ENCODE results near the gene GSN.

Gene GSN

DNA sequence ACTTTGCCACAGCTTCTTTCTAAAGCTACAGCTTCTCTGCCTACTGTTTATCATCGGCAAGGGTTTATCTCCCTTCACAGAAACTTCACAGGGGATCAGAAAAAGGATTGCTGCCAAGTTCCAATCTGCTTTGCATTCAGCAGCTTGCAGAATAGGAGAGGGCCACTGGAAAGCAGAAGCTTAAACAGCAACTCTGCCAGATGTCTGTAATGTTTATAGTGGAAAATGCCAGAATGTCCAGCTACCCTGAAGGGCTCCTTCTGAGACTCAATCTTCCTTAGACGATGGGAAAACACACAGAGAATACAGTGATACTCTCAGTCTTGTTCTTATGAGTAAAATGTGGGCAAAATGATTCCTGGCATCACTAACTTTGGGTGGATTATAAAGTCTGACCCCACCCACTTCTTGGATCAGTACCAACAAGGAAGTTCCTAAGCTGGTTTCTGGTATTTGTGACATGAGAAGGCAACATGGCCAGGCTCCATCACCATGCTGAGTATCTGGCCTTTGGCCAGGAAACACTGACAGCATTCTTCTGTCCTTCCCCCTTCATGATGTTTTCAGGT is 83.1 kb downstream of the GSN start:
- no peak for DNase-seq (ENCODE audit: low read depth in 2 of 2)

GRCh38 chr9:121353241-121354061 is 85.5 kb downstream of the GSN start:
- peak in 1 of 2 donors; percentile 29 for DNase-seq (ENCODE audit: low read depth in 2 of 2)

GRCh38 chr9:121354141-121354540 is 86.2 kb downstream of the GSN start:
- no peak for DNase-seq (ENCODE audit: low read depth in 2 of 2)

GRCh38 chr9:121354762-121355161 is 86.8 kb downstream of the GSN start:
- no peak for DNase-seq (ENCODE audit: low read depth in 2 of 2)

DNA sequence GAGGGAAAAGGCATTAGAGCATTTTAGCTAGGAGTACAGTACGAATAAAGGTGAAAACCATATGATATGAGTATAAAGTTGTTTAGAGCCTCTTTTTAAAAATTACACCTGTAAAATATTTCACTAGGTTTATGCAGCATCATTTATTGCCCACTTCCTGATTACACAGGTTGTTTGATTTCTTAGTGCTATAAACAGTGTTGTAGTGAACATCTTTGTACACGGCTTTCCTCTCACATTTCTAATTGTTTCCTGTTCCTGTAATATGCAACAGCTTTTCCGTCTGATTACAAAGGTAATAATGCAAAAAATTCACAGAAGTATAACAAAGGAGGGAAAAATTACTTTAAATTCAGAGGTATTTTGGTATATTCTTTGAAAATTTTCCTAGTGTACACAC is 89.0 kb downstream of the GSN start:
- no peak for DNase-seq (ENCODE audit: low read depth in 2 of 2)

DNA sequence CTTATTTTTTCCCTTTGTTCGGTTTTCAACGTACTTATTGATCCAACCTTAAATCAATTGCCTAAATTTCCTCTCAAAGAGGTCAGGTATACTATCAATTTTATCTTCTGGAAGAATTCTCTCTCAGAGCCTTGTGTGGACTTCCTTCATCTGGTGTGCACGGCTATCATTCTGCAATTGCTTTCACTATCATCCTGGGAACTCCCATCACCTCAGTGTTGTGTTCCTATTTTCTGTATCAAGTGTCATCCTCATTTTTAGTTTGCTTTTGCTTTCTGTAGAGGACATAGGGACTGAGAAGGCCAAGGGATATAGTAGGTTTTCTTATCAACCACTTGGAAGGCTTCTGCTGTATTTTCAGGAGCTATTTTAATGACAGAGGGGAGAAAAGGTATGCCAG is 90.8 kb downstream of the GSN start:
- DNase-seq (ENCODE audit: low read depth in 2 of 2): no peak

- no peak for DNase-seq (ENCODE audit: low read depth in 2 of 2)
Observed at GRCh38 chr9:121359351-121360294, 91.7 kb downstream of the GSN start.

GRCh38 chr9:121360601-121361374 is 92.8 kb downstream of the GSN start:
- DNase-seq (ENCODE audit: low read depth in 2 of 2): no peak

DNA sequence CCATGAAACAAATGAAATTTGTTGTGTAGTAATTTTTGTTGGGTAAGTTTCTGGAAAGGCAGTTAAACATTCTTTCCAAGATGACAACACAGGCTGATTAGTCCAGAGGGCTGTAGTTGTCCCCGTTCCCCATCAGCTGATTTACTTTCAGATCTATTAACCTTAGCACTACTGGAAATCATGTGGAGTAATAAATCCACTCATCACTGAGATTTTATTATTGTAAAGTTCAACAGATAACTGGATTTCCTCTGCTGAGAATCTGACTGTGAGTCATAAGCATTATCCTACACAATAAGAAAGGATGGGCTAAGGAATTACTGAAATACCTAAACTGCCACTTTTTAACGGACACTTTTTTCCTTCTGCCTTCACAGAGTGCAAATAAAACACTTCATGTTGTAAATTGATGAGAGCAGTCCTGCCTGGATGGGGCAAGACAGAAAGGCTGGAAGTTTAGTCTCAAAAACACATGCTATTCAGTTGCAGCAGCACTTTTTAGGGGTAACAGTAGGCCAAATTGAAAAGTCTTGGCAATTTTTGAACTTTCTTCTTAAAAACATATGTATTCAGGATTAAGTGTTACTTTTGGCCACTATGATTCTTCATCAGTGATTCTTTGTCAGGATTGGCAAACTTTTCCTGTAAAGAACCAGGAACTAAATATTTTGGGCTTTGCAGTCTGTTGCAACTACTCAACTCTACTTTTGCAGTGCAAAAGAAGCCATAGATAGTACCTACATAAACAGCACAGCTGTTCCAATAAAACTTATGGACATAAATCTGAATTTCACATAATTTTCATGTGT is 95.1 kb downstream of the GSN start:
- DNase-seq (ENCODE audit: low read depth in 2 of 2): no peak

- no peak for DNase-seq (ENCODE audit: low read depth in 2 of 2)
Observed at GRCh38 chr9:121363622-121363961, 95.6 kb downstream of the GSN start.

DNA sequence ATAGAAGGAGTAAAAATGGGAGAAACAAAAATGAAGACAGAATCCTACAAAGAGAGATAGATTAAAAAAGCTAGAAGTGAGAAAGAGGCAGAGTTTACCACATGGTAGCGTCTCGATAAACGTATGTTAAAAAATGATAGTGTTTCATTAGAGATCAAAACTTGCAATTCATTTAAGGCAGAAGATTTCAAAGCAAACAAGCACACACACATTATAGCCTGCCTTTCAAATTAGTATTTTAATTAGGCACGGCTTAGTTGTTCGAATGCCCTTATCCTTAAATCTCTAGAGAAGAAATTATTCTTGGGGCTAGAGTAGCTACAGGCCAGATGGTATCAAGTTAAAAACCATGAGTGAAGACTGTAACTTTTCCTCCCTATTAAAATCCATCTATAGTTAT is 96.1 kb downstream of the GSN start:
- no peak for DNase-seq (ENCODE audit: low read depth in 2 of 2)

GRCh38 chr9:121364886-121365285 is 96.9 kb downstream of the GSN start:
- no peak for DNase-seq (ENCODE audit: low read depth in 2 of 2)

- DNase-seq (ENCODE audit: low read depth in 2 of 2): no peak
Observed at GRCh38 chr9:121365564-121365963, 97.6 kb downstream of the GSN start.

- DNase-seq (ENCODE audit: low read depth in 2 of 2): no peak
Observed at GRCh38 chr9:121366611-121367192, 98.7 kb downstream of the GSN start.

DNA sequence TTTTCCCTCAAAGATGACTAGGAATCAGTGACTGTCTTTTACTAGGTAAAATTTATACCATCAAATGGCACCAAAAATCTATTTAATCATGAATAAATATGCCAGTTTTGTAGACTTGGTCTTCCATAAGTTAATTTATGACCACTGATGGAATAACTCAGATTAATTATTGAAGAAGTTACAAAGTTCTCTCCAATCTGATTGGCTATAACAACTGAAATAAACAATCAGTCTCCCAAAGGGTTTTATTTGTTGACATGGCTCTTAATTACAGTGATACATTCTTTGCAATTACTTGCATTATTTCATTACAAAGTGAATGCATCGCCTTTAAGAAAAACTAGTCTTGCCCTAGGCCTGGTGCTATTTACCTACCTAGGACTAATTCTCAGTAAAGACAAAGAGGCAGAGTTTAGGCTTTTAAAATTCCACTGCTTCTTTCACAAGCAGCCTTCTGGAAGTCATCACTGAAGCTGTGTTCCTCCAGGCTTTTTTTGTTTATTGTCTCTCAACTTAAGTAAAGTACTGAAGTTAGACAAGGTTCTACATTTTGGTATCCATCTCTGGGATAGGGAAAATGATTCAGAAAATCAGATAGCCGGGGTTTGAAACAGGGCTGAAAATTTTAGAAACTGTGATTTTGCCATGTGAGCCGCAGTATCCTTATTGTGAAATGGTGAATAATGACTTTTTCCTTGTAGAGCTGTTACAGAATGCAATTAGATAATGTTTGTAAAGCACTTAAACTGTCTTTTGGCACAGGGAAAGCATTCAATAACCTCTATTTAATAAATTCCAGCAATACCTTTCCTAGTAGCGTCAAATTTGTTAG is 99.6 kb downstream of the GSN start:
- no peak for DNase-seq (ENCODE audit: low read depth in 2 of 2)

- DNase-seq (ENCODE audit: low read depth in 2 of 2): no peak
Observed at GRCh38 chr9:121368138-121368522, 100.2 kb downstream of the GSN start.

DNA sequence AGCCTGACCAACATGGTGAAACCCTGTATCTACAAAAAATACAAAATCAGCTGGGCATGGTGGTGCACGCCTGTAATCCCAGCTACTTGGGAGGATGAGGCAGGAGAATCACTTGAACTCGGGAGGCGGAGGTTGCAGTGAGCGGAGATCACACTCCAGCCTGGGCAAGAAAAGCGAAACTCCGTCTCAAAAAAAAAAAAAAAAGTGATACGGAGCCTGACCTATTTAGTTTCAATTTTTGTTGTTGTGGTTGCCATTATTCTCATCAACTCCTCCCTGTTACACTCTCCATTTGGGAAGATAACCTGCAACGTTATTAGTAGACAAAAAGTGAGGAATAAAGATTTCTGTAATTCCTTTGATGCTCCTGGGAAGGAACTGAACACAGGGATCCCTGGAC is 100.8 kb downstream of the GSN start:
- DNase-seq (ENCODE audit: low read depth in 2 of 2): no peak

DNA sequence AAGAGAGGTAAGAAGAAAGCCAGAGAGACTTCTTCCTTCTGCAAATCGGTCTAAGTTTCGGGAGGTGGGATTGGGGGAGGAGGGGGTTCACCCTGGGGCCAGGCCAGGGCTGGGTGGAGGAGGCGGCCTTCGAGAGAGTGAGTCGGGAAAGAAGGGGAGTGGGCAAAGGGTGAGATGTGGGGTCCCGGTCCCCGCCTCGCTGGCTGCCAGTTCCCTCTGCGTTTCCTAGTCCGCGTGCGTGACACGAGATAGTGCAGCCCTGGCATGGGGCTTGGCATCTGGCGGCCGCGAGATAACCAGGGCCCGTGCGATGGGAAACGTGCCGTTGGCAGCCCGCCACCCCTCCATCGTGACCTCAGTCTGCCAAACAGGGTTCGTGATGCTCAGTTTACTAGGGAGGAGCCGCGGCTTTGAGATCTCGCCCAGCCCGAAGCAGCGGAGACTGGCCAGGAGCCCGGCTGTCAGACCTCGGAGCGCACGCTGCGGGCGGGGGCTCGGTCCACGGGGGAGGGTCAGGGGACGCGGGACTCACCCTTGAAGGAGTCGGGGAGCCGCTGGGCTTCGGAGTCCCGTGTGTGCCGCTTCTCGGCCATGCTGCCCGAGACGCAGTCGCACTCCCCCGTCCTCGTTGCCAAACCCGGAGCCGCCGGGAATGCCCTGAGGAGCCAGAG is 101.8 kb downstream of the GSN start, which contains the start of gene STOM:
STOM (minus strand) TSS at position 656 of the 671 bp plus-strand sequence; CDS start at position 593, 63 bp downstream.
- DNase-seq (ENCODE audit: low read depth in 2 of 2): no peak

- DNase-seq (ENCODE audit: low read depth in 2 of 2): no peak
Observed at GRCh38 chr9:121371495-121372061, 103.6 kb downstream of the GSN start.

Measured in stimulated activated CD4-positive, alpha-beta T cell treated with anti-CD3 and anti-CD28 coated beads, Interleukin-1b, Interleukin-23, amount 100 ng/mL, for 4 hours (primary cell).